ENCODE results near the gene SEC16B.

- TF ChIP-seq EZH2phosphoT487 (IDR thresholded peaks at IDR 0.05; ENCODE audit: borderline replicate concordance, low read length) (no peak), CTCF (conservative IDR thresholded peaks at IDR 0.05; ENCODE audit: low read depth, low read length) (no peak), EZH2 (IDR thresholded peaks at IDR 0.05; ENCODE audit: low read length, unreplicated experiment) (no peak)
These were observed 35.4 kb downstream of the SEC16B start for GRCh38 chr1:177934461-177934860.
